Pancreas (tissue), 10 donors: Measurements from ENCODE around the gene CACNA1C. TPM values are rescaled to one million over a fixed set of nuclear protein-coding genes. Genes with fewer than 3 reads are reported as not detected.
"Not testable (repeated sequence)": the region's sequence is repeated elsewhere in the genome, so short reads cannot be mapped to it uniquely, and the experiment has no call there.

Source experiments
- ATAC-seq, 4 donors: fragments of 200-7000 bp; cut with Tn5 transposase; one replicate each; pipeline versions ENCODE4 v1.8.0 to v1.9.1; 2020; ENCODE audit warnings: mild to moderate bottlenecking in 4 of 4, moderate library complexity in 4 of 4
- DNase-seq, 6 donors: peaks; one replicate each; pipeline ENCODE4 v3.0.0-alpha.2; 2020
- FAIRE-seq: peaks from 2 replicates; lab custom pipeline; 2012; peaks lifted over from hg19 to GRCh38; lab: Jason Lieb, UNC
- H3K27ac ChIP-seq, 4 donors: fragments of 200-600 bp; sonication (generic); 1 replicate in 3 of 4; 2 replicates in 1 of 4; pipeline versions ENCODE4 v1.5.0 to v1.8.0; 2020
- H3K27me3 ChIP-seq, 4 donors: fragments of 200-600 bp; one replicate each; pipeline ENCODE4 v1.8.0; 2021
- H3K36me3 ChIP-seq, 3 donors: fragments of 200-600 bp; sonication (generic) in 1 of 3; one replicate each; pipeline versions ENCODE4 v1.5.0 to v1.8.0; 2020 to 2021
- H3K4me1 ChIP-seq, 3 donors: fragments of 200-600 bp; one replicate each; pipeline ENCODE4 v1.8.0; 2021
- H3K4me3 ChIP-seq, 4 donors: fragments of 200-600 bp; sonication (generic) in 2 of 4; one replicate each; pipeline versions ENCODE4 v1.5.0 to v1.8.0; 2020 to 2021
- H3K9me3 ChIP-seq, 4 donors: fragments of 200-600 bp; one replicate each; pipeline ENCODE4 v1.8.0; 2021
- CTCF ChIP-seq, 4 donors: fragments of 200-600 bp; sonication (generic) in 3 of 4; IDR thresholded peaks; one replicate each; pipeline versions ENCODE4 v1.5.0 to v1.8.0; 2021; ENCODE audit warnings: antibody characterized with exemption in 4 of 4
- WGBS, 2 donors: extraction: QIAGEN DNeasy Blood & Tissue Kit; methylation state at CpG; one replicate each; pipeline ENCODE4 v1.1.7; 2013; 5-methylcytosine and 5-hydroxymethylcytosine counted together
- intact Hi-C, 3 donors: fragments of 100-400 bp; cut with DNase I; formaldehyde crosslinking; loops; one replicate each; pipeline versions ENCODE4 v1.11.1 to v1.14.2; 2022
- polyA plus RNA-seq, 2 donors: library from polyadenylated mRNA; stranded (reverse); fragments of 200-250 nt; gene quantifications; one replicate each; pipeline ENCODE4 v1.2.3, GENCODE V29; 2013
- total RNA-seq, 6 donors: library from RNA; stranded (reverse); fragmentation: NEBNext Ultra II Directional in 4 of 6; extraction: Animal tissue kit (Norgen Biotek cat#: 25700) in 4 of 6; gene quantifications; one replicate each; pipeline versions ENCODE4 v1.2.1 to v1.2.4, GENCODE V29; 2021 to 2023
- donor health status: healthy with polysubstance abuse.
- donor health status: DM: no; HTN: no; CAD: no; lungs with moderate emphysema.
- donor health status: DM: no; HTN: no; CAD: no.
- donor health status: control.
- donor health status: control.
- donor health status: Bipolar disorder and iron deficiency.
- donor health status: DM: yes; HTN: yes; CAD: no.
- donor health status: DM: no; HTN: no; CAD: no.
- donor health status: DM: no; HTN: no; CAD: no.
- donor health status: DM: yes; HTN: yes; CAD: no.

CACNA1C gene
- total and polyA plus RNA-seq, 8 donors: 1.2 to 3.8 (median 2.3) TPM

DNA sequence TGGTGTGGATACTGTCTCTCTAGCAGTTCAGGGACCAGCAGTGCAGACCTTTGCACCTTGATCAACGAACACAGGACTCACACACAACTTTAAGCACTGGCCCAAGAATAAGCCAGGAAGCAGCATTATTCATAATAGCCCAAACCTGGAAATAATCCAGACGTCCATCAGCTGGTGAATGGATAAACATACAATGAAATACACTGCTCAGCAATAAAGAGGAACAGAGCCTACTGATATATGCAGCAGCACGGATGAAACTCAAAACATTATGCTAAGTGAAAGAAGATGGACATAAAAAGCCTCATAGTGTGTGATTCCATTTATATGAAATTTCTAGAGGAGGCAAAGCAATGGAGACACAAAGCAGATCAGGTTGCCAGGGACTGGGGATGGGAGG is 438.0 kb downstream of the CACNA1C start:
- no peak for FAIRE-seq

DNA sequence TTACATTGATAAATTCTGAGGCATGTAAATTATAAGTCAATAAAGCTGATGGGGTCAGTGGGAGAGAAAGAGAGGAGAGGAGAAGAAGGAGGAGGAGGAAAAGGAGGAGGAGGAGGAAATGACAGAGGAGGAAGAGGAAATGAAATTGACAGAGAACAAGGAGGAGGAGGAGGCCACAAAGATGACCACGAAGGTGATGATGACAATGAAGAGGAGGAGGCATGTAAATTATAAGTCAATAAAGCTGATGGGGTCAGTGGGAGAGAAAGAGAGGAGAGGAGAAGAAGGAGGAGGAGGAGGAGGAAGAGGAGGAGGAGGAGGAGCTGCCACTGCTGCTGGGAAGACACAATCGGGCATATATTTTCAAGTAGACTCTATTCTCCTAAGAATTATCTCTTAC is 438.6 kb downstream of the CACNA1C start:
- DNase-seq, ATAC-seq, intact Hi-C loops, H3K27ac ChIP-seq, H3K4me3 ChIP-seq, H3K4me1 ChIP-seq, FAIRE-seq, H3K36me3 ChIP-seq, H3K9me3 ChIP-seq: not testable (repeated sequence)
- peaks cover 0 to 12% (median 0%) of the 10 kb centered on the region in 4 donors for H3K27me3 ChIP-seq
- WGBS, 2 donors: 29 to 34% methylated on average over 2 of the region's 2 CpGs

More for the DNA sequence above, 438.0 kb downstream of the CACNA1C start:
- ATAC-seq (no peak), DNase-seq (no peak)
- peaks cover 0 to 12% (median 0%) of the 10 kb centered on the region in 4 donors for H3K27me3 ChIP-seq
- no peaks in the 10 kb centered on the region for H3K4me1 ChIP-seq
- intact Hi-C loops: no loop called here
- H3K9me3 ChIP-seq: no peaks in the 10 kb centered on the region
- no peak overlapping the region for H3K4me3 ChIP-seq
- no peak for TF ChIP-seq CTCF (IDR thresholded peaks at IDR 0.05)
- 16 to 18% methylated on average over 3 of the region's 3 CpGs for WGBS, 2 donors
- no peaks in the 10 kb centered on the region for H3K36me3 ChIP-seq
- no peak overlapping the region for H3K27ac ChIP-seq

GRCh38 chr12:2492236-2492635 is 439.4 kb downstream of the CACNA1C start:
- H3K4me3 ChIP-seq: no peak overlapping the region
- ATAC-seq: no peak
- WGBS, 2 donors: 57 to 65% methylated on average over 11 of the region's 11 CpGs
- H3K27me3 ChIP-seq: peaks cover 0 to 12% (median 0%) of the 10 kb centered on the region in 4 donors
- TF ChIP-seq CTCF (IDR thresholded peaks at IDR 0.05): no peak
- intact Hi-C loops: no loop called here
- no peaks in the 10 kb centered on the region for H3K36me3 ChIP-seq
- H3K27ac ChIP-seq: no peak overlapping the region
- H3K4me1 ChIP-seq: no peaks in the 10 kb centered on the region
- H3K9me3 ChIP-seq: no peaks in the 10 kb centered on the region
- FAIRE-seq: no peak
- no peak for DNase-seq

- no peak overlapping the region for H3K4me3 ChIP-seq
- no peaks in the 10 kb centered on the region for H3K4me1 ChIP-seq
- intact Hi-C loops: no loop called here
- peaks cover 0 to 12% (median 0%) of the 10 kb centered on the region in 4 donors for H3K27me3 ChIP-seq
- FAIRE-seq: no peak
- no peaks in the 10 kb centered on the region for H3K9me3 ChIP-seq
- no peak for DNase-seq
- TF ChIP-seq CTCF (IDR thresholded peaks at IDR 0.05): no peak
- no peaks in the 10 kb centered on the region for H3K36me3 ChIP-seq
- H3K27ac ChIP-seq: no peak overlapping the region
- WGBS, 2 donors: 75 to 87% methylated on average over 16 of the region's 16 CpGs
- no peak for ATAC-seq
Observed at GRCh38 chr12:2493086-2493485, 440.3 kb downstream of the CACNA1C start.

DNA sequence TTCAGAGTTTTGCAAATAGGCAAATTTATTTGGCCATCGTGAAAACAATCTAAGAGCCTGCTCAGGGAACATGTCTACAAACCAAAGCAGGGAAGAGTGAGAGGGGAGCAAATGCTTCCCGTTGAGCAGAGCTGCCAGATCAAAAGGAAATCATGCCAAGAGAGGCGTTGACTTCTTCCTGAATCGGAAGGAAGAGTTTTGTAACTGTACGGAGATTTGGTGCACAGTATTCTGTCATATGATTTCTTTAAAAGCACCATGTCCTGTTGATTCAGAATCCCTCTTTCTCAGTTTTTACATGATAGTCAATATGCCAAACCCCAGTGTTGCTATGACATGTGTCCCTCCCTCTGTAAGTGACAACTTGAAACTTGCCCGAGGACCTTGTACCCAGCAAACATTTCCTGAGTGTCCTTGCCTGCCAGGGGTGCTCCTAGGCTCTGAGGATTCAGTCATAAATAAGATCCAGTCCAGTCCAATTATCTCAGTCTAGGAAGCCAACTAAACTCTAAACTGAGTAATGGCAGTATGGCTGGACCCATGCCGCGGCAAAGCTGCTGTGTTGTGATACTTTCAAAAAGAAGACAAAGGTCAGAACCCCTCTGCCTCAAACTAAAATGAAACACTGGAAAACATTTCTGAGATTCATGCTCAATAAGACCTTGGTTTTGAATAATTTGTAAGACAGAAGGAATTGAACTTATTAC is 441.9 kb downstream of the CACNA1C start:
- FAIRE-seq (no peak), ATAC-seq (peak in 3 of 4 donors; percentile 37 to 50 (median 45)), DNase-seq (no peak)
- Histone ChIP-seq H3K4me1 (no peaks in the 10 kb centered on the region), H3K9me3 (no peaks in the 10 kb centered on the region), H3K27ac (no peak overlapping the region), H3K36me3 (no peaks in the 10 kb centered on the region), H3K4me3 (no peak overlapping the region), H3K27me3 (peaks cover 0 to 12% (median 0%) of the 10 kb centered on the region in 4 donors)
- TF ChIP-seq CTCF (IDR thresholded peaks at IDR 0.05): no peak
- 44 to 58% methylated on average over 8 of the region's 8 CpGs for WGBS, 2 donors
- intact Hi-C loops: no loop called here
